Measurements from ENCODE around the gene RAB7B. TPM values are rescaled to one million over a fixed set of nuclear protein-coding genes. Genes with fewer than 3 reads are reported as not detected.
"Not testable (repeated sequence)": the region's sequence is repeated elsewhere in the genome, so short reads cannot be mapped to it uniquely, and the experiment has no call there.

Gene RAB7B, protein sequence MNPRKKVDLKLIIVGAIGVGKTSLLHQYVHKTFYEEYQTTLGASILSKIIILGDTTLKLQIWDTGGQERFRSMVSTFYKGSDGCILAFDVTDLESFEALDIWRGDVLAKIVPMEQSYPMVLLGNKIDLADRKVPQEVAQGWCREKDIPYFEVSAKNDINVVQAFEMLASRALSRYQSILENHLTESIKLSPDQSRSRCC
- 10 to 100 TPM in 1 of 4 donors, 1 to 10 TPM in 3; 2.2 to 11.2 (median 3.9) TPM for polyA plus RNA-seq (ENCODE audit: insufficient read length in 4 of 4)

DNA sequence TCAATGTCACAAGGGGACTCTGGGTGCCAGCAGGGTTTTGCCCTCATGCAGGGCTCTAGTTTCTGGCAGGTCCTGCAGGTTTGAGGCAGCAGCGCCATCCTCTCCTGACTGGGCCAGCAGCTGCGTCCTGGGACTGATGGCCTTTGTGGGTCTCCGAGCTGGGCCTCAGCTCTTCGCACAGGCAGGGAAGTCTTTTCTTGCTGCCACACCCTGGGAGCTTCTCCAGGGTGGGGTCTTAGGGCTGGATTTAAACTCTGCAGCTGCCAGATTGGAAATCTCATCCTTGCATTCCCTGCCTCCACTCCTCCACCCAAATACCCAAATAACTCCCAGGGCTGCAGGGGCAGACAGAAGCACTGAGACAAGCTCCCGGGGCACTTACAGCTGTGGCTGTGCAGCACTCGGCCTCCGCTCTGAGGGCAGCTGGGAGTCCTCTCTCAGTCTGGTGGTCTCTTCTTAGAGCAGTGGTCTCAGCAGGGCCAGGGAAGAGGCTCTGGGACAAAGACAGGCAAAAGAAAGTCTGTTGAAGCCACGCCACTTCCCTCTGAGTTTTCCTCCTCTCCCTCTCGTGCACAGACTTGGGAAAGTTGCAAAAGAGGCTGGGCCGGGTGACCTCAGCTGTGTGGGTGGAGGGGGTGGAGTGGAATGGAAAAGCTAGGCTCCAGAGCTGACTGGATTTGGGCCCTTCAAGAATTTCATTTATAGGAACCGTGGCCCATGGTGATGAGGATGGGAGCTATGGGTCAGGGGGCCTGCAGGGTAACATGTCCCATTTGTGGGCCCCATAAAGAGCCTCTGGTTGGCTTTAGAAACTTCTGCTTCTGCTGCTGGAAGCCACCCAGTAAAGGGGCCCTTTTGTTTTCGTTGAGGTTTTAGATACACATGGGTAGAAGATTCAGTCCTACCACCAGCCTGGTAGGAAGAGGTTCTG is at the start of gene RAB7B:
RAB7B (minus strand) TSS at position 525 of the 931 bp plus-strand sequence. CDS start 9,260 bp downstream, outside the sequence.
- peak in 1 of 4 donors; percentile 41 for DNase-seq (ENCODE audit: low read depth in 4 of 4, low spot score in 3 of 4)

DNA sequence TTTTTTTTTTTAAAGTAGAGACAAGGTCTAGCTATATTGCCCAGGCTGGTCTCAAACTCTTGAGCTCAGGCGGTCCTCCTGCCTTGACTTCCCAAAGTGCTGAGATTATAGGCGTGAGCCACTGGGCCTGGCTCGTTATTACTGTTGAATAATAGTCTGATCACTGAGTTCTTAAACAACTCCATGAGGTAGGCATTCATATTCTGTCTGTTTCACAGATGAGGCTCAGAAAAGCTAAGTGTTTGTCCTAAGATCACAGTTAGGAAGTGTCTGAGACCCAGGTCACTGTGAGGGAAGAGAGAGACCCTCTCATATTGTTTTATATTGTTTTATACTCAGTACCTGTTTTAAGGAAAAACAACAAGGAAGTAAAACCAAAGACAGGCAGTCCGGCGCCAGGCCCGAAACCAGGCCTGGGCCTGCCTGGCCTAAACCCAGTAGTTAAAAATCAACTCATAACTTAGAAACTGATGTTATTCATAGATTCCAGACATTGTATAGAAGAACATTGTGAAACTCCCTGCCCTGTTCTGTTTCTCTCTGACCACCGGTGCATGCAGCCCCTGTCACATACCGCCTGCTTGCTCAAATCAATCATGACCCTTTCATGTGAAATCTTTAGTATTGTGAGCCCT is 49.2 kb upstream of the RAB7B start:
- not testable (repeated sequence) for DNase-seq (ENCODE audit: low read depth in 4 of 4, low spot score in 3 of 4)

DNA sequence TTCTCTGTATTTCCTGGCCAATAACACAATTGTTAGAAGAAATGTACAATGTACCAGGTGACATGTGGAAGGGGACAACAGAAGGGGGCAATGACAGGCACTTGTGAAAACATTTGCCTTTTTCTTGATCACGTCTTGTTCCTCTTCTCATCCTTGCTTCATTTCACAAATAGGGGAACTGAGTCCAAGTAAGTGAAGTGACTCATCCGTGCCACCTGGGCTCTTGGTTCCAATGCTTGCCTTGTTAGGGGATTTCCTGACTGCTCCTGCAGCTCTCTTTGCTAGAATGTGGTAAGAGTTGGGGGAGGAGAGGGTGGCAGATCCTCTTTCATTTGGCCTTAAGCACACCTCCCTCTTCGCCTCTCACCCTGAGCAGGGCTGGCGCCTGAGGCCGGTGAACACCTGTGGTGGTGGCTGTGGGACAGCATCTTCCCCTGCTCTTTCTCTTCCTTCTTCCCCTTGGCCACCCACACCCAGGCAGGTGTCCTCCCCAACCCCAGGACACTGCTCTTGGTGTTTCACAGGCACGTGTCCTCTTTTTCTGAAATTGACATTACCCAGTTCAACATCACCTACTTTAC is 47.5 kb upstream of the RAB7B start:
- DNase-seq (ENCODE audit: low read depth in 4 of 4, low spot score in 3 of 4), result no peak

DNA sequence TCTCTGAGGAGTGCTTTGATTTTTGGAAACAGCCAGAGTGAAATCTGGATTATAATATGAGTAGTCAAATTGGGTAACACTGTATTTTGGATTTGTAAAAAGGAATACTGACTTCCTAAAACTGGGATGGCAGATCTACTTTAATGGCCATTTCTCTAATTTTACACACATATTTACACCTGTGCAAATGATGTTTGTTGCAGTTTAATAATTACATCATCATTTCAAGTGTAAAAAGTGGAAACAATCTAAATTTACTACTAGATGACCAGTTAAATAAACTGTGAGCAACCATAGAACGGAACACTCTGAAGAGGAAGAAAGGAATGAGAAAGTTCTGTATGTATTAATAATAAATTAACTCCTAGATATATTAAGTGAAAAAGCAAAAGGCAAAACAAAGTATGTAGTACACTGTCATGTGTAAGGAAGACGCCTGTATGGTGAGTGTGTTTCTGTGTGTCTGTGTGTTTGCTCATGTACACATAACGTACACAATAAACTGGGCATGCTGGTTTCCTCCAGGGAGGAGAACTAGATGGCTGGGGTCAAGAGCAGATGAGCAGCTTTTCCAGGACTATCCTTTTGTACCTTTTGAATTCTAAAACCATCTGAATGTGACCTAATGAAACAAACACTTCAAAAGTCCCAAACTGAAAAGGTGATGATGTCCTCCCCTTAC is 46.9 kb upstream of the RAB7B start:
- DNase-seq (ENCODE audit: low read depth in 4 of 4, low spot score in 3 of 4), result no peak

DNA sequence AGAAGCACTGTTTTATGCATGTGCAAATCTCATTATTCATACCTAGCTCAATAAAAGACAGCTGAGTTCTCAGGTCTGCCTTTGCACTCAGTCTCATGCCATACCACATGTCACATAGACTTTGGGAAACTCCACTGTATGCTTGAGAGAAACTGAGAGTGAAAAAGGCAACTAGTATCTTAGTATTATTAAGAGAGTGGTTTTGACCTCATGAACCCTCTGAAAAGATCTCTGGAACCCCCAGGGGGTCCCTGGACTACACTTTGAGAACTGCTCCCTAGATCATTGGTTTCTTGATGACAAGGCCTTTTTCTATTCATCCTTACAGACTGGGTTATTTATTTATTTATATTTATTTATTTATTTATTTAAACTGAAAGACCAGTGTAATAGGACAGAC is 46.1 kb upstream of the RAB7B start:
- no peak for DNase-seq (ENCODE audit: low read depth in 4 of 4, low spot score in 3 of 4)

DNA sequence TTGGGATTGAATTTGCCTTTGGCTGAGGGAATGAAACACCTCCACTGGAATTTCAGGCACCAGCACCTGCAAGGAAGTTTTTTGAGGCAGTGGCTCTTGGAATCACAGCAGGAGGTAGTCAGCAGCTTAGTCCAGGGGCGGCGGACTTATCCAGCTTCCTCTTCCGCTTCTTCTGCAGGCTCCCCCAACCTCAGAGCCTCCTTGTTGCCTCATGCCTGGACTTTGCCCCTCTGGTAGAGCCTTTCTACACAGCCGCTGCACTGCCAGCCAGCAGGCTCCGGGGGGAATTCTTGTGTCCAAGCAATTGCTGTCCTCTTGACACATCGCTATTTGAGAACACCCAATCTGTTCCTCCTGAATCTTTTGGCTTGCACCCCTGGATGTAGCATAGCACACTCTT is 45.4 kb upstream of the RAB7B start:
- DNase-seq (ENCODE audit: low read depth in 4 of 4, low spot score in 3 of 4), result no peak

DNA sequence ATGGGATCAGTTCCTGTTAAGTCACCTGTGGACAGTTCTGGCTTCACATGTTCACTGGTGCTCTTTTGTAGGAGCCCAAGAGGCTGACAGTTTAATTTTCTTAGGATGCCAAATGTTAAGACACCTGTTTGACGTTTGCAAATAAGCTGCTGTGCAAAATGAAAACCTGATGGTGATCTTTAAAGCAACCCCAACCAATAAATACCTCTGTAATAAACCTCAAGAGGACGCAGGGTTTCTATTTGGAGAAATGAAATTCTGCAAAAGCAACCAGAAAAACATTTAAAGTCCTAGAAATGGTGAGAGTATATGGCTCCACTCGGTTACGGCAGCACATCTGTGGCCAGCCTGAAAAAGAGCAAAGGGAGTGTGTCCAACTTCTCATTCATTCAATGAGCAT is 44.1 kb upstream of the RAB7B start:
- no peak for DNase-seq (ENCODE audit: low read depth in 4 of 4, low spot score in 3 of 4)

DNA sequence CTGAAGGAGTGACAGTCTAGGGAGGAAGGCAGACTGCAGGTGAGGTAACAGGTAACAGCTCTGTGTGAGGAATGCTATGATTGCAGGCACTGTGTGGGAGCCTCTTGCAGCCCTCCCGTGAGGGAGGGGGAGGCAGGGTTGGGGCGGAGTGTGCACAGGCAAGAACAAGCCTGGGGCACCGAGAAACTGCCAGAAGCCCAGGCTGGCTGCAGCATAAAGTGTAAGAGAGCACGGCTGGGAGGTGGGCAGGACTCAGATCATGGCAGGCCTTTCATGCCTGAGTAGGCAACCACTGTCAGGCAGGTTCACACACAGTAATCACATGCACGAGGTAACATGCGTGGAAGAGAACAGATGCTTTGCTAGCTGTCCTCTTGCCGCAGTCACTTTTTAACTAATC is 38.4 kb upstream of the RAB7B start:
- DNase-seq (ENCODE audit: low read depth in 4 of 4, low spot score in 3 of 4), result peak in 2 of 4 donors; percentile 47 to 64

DNA sequence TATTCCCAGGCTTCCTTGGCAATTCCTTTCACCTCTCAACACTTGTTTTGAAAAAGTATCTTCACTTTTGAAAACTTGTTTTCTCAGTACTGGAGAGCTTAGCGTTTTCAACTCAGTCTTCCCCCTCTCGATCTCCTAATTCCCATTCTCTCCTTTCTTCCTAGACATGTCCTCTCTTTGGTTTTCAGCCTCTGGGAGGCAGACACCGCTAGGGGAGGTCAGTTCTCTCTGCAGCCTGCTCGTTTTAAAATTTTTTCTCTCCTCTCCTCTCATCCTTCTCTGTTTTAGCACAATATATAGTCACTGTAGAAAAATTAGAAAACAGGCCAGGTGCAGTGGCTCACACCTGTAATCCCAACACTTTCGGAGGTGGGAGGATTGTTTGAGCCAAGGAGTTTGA is 37.1 kb upstream of the RAB7B start:
- no peak for DNase-seq (ENCODE audit: low read depth in 4 of 4, low spot score in 3 of 4)

DNA sequence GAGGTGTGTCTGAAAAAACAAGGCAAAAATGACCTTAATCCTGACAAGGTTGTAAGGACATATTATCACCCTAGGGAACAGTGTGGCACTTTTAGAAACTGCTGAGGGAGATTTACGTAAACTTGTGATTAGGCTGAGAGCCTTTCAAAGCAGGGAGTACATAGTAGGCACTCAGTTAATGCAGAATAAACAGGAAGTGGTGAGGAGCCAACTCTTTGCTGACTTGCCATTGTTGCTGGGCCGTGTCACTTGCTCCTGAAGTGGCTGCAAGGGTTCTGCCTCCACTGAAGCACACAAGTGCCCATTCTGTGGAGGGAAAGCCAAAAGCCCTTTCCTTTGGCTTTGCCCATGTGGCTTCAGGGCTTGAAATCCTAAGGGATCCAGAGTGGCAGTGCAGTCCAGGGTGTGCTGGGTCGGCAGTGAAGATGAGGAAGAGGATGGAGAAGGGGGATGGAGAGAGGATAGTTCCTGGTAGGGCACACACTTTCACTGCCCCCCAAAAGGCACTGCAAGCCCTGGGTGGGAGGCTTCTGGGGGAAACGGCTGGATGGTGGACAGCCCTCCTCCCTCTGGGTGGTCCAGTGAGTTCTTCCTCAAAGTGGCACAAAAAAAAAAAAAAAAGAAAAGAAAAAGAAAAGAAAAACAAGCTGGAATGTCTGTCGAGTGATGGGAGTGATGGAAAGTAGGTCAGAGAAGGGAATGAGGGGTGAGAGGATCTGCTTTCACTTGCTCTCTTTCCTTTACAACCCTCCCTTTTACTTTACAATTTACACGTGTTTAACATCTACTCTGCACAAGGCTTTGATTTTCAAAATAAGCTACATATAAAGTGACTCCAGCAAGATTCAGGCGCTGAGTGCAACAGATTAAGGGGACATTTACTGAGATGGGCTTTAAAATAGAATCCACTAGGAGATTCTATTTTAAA is 36.1 kb upstream of the RAB7B start:
- peak in 1 of 4 donors; percentile 45 for DNase-seq (ENCODE audit: low read depth in 4 of 4, low spot score in 3 of 4)

DNA sequence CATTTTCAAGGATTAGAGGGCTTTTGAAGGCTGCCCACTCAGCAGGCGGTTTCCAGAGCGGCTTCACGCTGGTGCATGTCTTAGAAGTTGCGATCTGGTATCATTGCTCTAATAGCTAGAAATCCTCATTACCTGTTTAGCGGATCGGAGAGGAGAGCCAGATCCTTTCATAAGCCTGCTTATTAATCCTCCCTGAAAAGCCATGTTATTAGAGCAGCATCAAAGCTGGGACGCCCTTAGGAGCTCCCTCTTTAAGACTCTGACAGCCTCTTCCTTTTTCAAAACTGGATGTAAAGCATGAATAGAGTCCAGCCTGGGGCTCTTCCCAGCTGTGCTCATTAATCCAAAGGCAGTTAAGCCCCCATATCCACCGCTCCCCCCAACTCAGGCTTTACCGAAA is 34.4 kb upstream of the RAB7B start:
- no peak for DNase-seq (ENCODE audit: low read depth in 4 of 4, low spot score in 3 of 4)

DNA sequence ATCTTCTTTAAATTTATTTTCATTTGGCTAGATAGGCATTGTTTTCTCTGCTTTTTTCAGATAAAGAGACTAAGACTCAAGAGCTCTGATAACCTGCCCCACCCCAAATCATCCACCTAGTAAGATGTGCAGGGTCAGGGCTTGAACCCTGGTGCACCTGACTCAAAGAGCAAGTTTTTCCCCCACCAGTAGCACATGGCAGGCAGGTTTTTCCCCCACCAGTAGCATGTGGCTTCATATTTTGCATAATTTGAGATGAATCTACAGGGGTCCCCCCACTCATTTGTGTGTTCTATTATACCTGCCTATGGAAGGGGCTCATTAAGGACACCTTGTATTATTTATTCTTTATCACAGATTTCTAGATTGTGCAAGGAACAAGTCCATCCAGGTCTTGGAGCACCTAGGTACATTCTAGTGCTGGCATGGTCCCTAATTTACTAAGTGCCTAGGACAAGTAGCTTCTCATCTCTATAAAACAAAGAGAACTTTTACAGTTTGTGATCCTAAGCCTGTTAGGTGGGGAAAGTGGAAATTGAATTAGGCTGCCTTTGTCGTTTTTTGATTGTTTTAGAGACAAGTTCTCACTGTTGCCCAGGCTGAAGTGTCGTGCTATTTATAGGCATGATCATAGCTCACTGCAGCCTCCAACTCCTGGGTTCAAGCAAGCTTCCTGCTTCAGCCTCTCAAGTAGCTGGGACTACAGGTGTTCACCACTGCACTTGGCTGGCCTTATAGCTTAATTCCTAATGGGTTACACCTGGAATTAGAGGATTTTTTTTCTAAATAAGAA is 33.7 kb upstream of the RAB7B start:
- DNase-seq (ENCODE audit: low read depth in 4 of 4, low spot score in 3 of 4), result no peak

DNA sequence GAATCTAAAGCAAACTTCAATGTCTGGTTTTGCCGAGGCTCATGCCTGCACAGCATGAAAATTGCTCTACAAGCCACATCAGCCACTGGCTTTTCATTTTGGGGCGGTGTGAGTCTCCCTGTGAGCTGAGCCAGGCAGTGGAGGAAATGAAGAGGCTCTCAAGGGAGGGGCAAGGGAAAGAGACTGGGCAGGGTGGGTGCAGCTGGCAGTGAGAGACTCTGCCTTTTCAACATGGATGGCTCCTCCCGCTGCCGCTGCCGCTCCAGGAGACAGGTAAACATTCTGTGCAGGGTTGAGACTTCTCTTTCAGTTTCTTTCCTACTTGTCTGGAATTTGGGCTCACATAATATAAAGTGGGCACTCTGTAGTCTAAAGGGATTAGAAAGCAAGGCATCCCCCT is 31.8 kb upstream of the RAB7B start:
- no peak for DNase-seq (ENCODE audit: low read depth in 4 of 4, low spot score in 3 of 4)

DNA sequence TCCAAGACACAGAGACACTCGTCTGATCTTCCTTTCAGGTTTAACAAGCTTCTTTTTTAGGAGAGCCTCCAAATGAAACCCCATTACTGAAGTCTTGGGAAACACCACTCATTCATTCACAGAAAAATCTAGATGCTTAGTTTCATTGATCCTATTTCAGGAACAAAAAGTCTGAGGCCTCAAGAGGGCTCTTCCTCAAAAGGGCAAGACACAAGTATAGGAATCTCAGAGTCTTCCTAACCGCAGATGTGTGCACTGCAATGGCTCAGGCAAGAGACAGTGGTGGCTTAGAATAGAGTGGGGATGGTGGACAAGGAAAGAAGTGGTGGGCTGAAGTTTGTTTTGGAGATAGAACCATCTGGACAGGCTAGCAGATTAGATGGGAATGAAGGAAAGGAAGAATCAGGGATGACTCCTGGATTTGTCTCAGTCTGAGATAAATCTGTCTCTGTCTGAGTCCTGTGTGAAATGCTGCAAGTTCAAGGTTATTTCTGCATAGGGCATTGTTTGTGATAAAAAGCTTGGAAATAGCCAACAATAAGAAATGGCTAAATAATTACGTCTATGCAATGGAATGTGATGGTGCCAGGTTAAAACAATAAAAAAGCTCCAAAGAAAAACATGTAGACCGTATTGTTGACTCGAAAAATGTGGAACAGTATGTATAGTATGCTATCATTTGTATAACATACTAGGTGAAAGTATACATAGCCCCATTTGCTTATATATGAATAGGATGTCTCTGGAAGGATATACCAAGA is 29.4 kb upstream of the RAB7B start:
- no peak for DNase-seq (ENCODE audit: low read depth in 4 of 4, low spot score in 3 of 4)

DNA sequence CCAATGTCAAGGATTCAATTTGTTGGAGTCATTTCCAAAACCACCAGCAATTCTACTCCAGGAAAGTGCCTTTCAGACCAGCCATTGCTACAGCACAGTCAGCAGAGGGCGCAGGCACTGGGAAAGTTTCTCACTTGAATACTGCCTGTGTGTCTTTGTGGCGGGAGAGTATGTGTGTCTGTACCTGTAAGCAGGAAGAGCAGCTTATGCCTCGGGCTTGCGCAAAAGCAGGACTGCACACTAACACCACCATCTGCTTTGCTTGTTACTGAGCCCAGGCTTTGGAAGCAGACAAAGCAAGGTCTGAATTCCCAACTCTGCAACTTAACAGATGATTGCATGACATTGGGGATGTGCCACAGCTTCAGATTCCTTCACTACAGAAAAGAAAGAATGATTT is 27.5 kb upstream of the RAB7B start:
- DNase-seq (ENCODE audit: low read depth in 4 of 4, low spot score in 3 of 4), result peak in 2 of 4 donors; percentile 36 to 50

DNA sequence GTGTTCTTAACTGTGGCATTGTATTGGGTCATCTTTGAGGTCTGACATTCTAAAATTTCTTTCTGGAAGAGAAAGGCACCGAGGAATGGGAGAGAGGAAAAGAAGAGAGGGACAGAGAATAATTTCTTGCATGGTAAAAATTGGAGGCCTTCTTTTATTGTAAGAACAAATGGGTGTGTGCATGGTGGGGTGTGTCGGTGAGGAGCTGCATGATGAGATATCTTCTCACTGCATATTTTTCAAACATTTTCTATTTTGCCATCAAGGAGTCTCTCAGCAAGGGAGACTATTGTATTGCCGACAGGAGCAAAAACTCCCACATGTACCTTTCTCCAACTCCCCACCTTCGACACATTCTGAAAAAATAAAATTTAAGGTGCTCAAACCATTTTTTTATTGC is 27.0 kb upstream of the RAB7B start:
- no peak for DNase-seq (ENCODE audit: low read depth in 4 of 4, low spot score in 3 of 4)

DNA sequence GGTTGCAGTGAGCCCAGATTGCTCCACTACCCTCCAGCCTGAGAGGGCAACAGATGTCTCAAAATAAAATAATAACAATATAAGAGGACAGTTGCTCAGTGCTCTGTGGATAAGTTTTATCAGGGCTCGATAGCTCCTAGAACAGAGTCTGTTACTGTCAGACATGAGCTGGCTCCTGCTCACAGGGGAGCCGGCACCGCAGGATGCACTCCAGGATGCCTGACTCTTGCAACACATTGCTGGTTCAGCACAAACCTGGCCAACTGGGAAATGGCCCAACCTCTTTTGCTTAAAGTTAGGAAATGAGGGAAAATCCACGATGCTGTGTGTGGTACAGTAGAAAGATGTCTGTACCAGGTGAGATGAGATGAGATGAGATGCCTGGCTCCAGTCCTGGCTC is 26.3 kb upstream of the RAB7B start:
- DNase-seq (ENCODE audit: low read depth in 4 of 4, low spot score in 3 of 4), result no peak

DNA sequence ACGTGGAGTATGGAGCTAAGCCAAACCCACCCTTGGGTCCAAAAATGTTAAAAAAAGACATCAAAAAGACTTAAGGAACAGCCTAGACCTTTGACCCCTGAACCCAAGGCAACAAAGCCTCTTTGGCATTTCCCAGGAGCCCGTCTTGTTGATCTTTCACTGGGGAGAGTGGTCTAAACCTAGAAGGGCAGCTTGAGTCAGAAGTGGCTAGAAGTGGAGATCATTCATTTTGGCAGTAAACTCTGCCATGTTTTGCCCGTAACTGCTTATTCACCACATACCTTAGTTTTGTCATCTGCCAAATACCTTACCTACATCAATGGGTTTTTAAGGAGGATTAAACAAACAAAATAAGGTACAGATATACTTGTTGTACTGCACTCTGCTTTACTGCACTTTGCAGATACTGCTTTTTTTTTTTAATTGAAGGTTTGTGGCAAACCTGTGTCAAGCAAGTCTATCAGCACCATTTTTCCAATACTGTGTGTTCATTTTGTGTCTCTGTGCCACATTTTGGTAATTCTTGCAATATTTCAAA is 22.2 kb upstream of the RAB7B start:
- no peak for DNase-seq (ENCODE audit: low read depth in 4 of 4, low spot score in 3 of 4)
